Karpas-422 (cell line): ENCODE measurements around the gene PACS1. TPM values are rescaled to one million over a fixed set of nuclear protein-coding genes. Genes with fewer than 3 reads are reported as not detected.

Experiments
- DNase-seq: peaks from one replicate; pipeline ENCODE4 v3.0.0-alpha.2; 2015
- H2AFZ ChIP-seq: fragments of 200-600 bp; sonication (generic); 2 replicates; pipeline ENCODE4 v1.6.1; 2014; ENCODE audit warnings: antibody characterized with exemption, low read length, mixed read lengths
- H3K27ac ChIP-seq: fragments of 200-600 bp; sonication (generic); 2 replicates; pipeline ENCODE4 v1.5.1; 2014; ENCODE audit warnings: mild to moderate bottlenecking, low read length, moderate library complexity
- H3K27me3 ChIP-seq: fragments of 200-600 bp; sonication (generic); 2 replicates; pipeline ENCODE4 v1.6.1; 2014; ENCODE audit warnings: low read length, mixed read lengths
- H3K36me3 ChIP-seq: fragments of 200-600 bp; sonication (generic); 2 replicates; pipeline ENCODE4 v1.6.1; 2014; ENCODE audit warnings: low read length, mixed read lengths; ENCODE audit not compliant: insufficient read depth
- H3K4me1 ChIP-seq: fragments of 200-600 bp; sonication (generic); 2 replicates; pipeline ENCODE4 v1.6.1; 2014; ENCODE audit warnings: mild to moderate bottlenecking, low read length, mixed read lengths
- H3K4me2 ChIP-seq: fragments of 200-600 bp; sonication (generic); 2 replicates; pipeline ENCODE4 v1.6.1; 2014; ENCODE audit warnings: low read length, low read depth, mild to moderate bottlenecking; ENCODE audit not compliant: poor library complexity, severe bottlenecking
- H3K4me3 ChIP-seq: fragments of 200-600 bp; sonication (generic); 2 replicates; pipeline ENCODE4 v1.5.1; 2014; ENCODE audit warnings: mild to moderate bottlenecking, antibody characterized with exemption, low read length, mixed read lengths
- H3K79me2 ChIP-seq: fragments of 200-600 bp; sonication (generic); 2 replicates; pipeline ENCODE4 v1.6.1; 2014; ENCODE audit warnings: mild to moderate bottlenecking, low read length, mixed read lengths
- H3K9ac ChIP-seq: fragments of 200-600 bp; sonication (generic); 2 replicates; pipeline ENCODE4 v1.6.0; 2014; ENCODE audit warnings: low read length
- H3K9me2 ChIP-seq: fragments of 200-600 bp; sonication (generic), shearing (Covaris generic); replicated peaks from 2 replicates; pipeline ENCODE4 v1.6.0; 2014; ENCODE audit warnings: mild to moderate bottlenecking, low read length, moderate library complexity; ENCODE audit not compliant: insufficient read depth
- H3K9me3 ChIP-seq: fragments of 300-700, 200-600 bp; sonication (generic); 2 replicates; pipeline ENCODE4 v1.6.1; 2014; ENCODE audit warnings: low read length, mixed read lengths
- H4K20me1 ChIP-seq: fragments of 200-600 bp; sonication (generic); 2 replicates; pipeline ENCODE4 v1.6.1; 2014; ENCODE audit warnings: mild to moderate bottlenecking, antibody characterized with exemption, low read length, low read depth; ENCODE audit not compliant: insufficient read depth
- total RNA-seq: library from RNA; depleted of rRNA; stranded (reverse); fragments of >200 nt; shearing (Covaris generic); gene quantifications from 2 replicates; pipeline ENCODE4 v1.2.3, GENCODE V29; 2014; ENCODE audit warnings: low replicate concordance

PACS1 gene
- total RNA-seq, 1 experiment from 2014 or later: 60.5 TPM

GRCh38 chr11:66268244-66268951 lies 198.3 kb downstream of the PACS1 start, which contains the start of gene RAB1B:
RAB1B (plus strand) TSS chr11:66268639; CDS start chr11:66268680, 41 bp downstream.
- H2AFZ ChIP-seq: peak within 1 kb of the TSS; percentile 56; the same call in 1 of the 2 replicates
- peak within 1 kb of the TSS; percentile 82 for H3K27ac ChIP-seq
- no peaks in the 10 kb centered on the region for H3K27me3 ChIP-seq
- no peaks in the 10 kb centered on the region for H3K9me2 ChIP-seq
- H4K20me1 ChIP-seq: peaks cover 11% of the 10 kb centered on the region; the same call in 1 of the 2 replicates
- H3K4me1 ChIP-seq: peaks cover 27% of the 10 kb centered on the region
- H3K79me2 ChIP-seq: peaks cover 24% of the 10 kb centered on the region
- peak within 1 kb of the TSS; percentile 87 for H3K4me2 ChIP-seq
- peak within 1 kb of the TSS; percentile 97 for H3K9ac ChIP-seq
- H3K4me3 ChIP-seq: peak within 1 kb of the TSS; percentile 93
- H3K36me3 ChIP-seq: peaks cover 13% of the 10 kb centered on the region; the same call in 1 of the 2 replicates
- no peaks in the 10 kb centered on the region for H3K9me3 ChIP-seq
- peak; percentile 100 for DNase-seq

- no peak for DNase-seq
- H3K4me1 ChIP-seq: peaks cover 27% of the 10 kb centered on the region
Measured at GRCh38 chr11:66268952-66269905, 199.2 kb downstream of the PACS1 start.

GRCh38 chr11:66271816-66272215 lies 201.7 kb downstream of the PACS1 start:
- Histone ChIP-seq H4K20me1 (no peaks in the 10 kb centered on the region), H3K9me2 (no peaks in the 10 kb centered on the region), H3K27ac (no peak overlapping the region), H3K36me3 (peaks cover 13% of the 10 kb centered on the region; the same call in 1 of the 2 replicates), H3K4me2 (no peak overlapping the region), H3K27me3 (no peaks in the 10 kb centered on the region), H3K9ac (no peak overlapping the region), H3K9me3 (no peaks in the 10 kb centered on the region), H3K79me2 (peaks cover 24% of the 10 kb centered on the region), H3K4me3 (no peak overlapping the region), H2AFZ (no peak overlapping the region), H3K4me1 (peaks cover 22% of the 10 kb centered on the region)
- DNase-seq: no peak

More at GRCh38 chr11:66268952-66269905, 199.2 kb downstream of the PACS1 start:
- H3K4me3 ChIP-seq: peak overlapping the region; percentile 93
- no peaks in the 10 kb centered on the region for H3K27me3 ChIP-seq
- no peaks in the 10 kb centered on the region for H3K9me3 ChIP-seq
- H3K9me2 ChIP-seq: no peaks in the 10 kb centered on the region
- peak overlapping the region; percentile 73 for H3K27ac ChIP-seq
- peaks cover 11% of the 10 kb centered on the region; the same call in 1 of the 2 replicates for H4K20me1 ChIP-seq
- peaks cover 16% of the 10 kb centered on the region; the same call in 1 of the 2 replicates for H3K36me3 ChIP-seq
- peaks cover 24% of the 10 kb centered on the region for H3K79me2 ChIP-seq
- H3K9ac ChIP-seq: peak overlapping the region; percentile 97
- no peak overlapping the region for H2AFZ ChIP-seq
- H3K4me2 ChIP-seq: peak overlapping the region; percentile 76

GRCh38 chr11:66272596-66272995 lies 202.5 kb downstream of the PACS1 start:
- Histone ChIP-seq H3K27ac (no peak overlapping the region), H3K4me2 (no peak overlapping the region), H4K20me1 (no peaks in the 10 kb centered on the region), H3K9me3 (no peaks in the 10 kb centered on the region), H3K4me1 (peaks cover 22% of the 10 kb centered on the region), H3K4me3 (no peak overlapping the region), H3K79me2 (peaks cover 24% of the 10 kb centered on the region), H2AFZ (no peak overlapping the region), H3K27me3 (no peaks in the 10 kb centered on the region), H3K9ac (no peak overlapping the region), H3K9me2 (no peaks in the 10 kb centered on the region), H3K36me3 (peaks cover 13% of the 10 kb centered on the region; the same call in 1 of the 2 replicates)
- no peak for DNase-seq

GRCh38 chr11:66274219-66274618 lies 204.1 kb downstream of the PACS1 start:
- no peak overlapping the region for H3K4me2 ChIP-seq
- H3K4me3 ChIP-seq: no peak overlapping the region
- no peaks in the 10 kb centered on the region for H3K9me3 ChIP-seq
- H3K4me1 ChIP-seq: peaks cover 24% of the 10 kb centered on the region
- no peak for DNase-seq
- no peaks in the 10 kb centered on the region for H4K20me1 ChIP-seq
- no peak overlapping the region for H3K9ac ChIP-seq
- no peak overlapping the region for H2AFZ ChIP-seq
- H3K79me2 ChIP-seq: peaks cover 18% of the 10 kb centered on the region
- peaks cover 13% of the 10 kb centered on the region; the same call in 1 of the 2 replicates for H3K36me3 ChIP-seq
- H3K9me2 ChIP-seq: no peaks in the 10 kb centered on the region
- H3K27ac ChIP-seq: no peak overlapping the region
- H3K27me3 ChIP-seq: no peaks in the 10 kb centered on the region

- no peaks in the 10 kb centered on the region for H4K20me1 ChIP-seq
- H3K79me2 ChIP-seq: peaks cover 6% of the 10 kb centered on the region
- no peaks in the 10 kb centered on the region for H3K27me3 ChIP-seq
- no peak overlapping the region for H3K4me3 ChIP-seq
- H3K36me3 ChIP-seq: peaks cover 13% of the 10 kb centered on the region; the same call in 1 of the 2 replicates
- no peak overlapping the region for H3K9ac ChIP-seq
- H3K27ac ChIP-seq: no peak overlapping the region
- no peaks in the 10 kb centered on the region for H3K9me3 ChIP-seq
- H3K9me2 ChIP-seq: no peaks in the 10 kb centered on the region
- no peak for DNase-seq
- no peak overlapping the region for H2AFZ ChIP-seq
- peaks cover 15% of the 10 kb centered on the region for H3K4me1 ChIP-seq
- H3K4me2 ChIP-seq: no peak overlapping the region
Measured at GRCh38 chr11:66275396-66275795, 205.3 kb downstream of the PACS1 start.

- Histone ChIP-seq H3K9me3 (no peaks in the 10 kb centered on the region), H3K36me3 (peaks cover 13% of the 10 kb centered on the region; the same call in 1 of the 2 replicates), H2AFZ (no peak overlapping the region), H3K9ac (no peak overlapping the region), H4K20me1 (no peaks in the 10 kb centered on the region), H3K9me2 (no peaks in the 10 kb centered on the region), H3K79me2 (no peaks in the 10 kb centered on the region), H3K27me3 (no peaks in the 10 kb centered on the region), H3K4me3 (no peak overlapping the region), H3K4me1 (peaks cover 15% of the 10 kb centered on the region), H3K27ac (no peak overlapping the region), H3K4me2 (no peak overlapping the region)
- DNase-seq: no peak
Measured at GRCh38 chr11:66275984-66276612, 206.0 kb downstream of the PACS1 start.
